H9 (cell line): Measurements from ENCODE around the gene ZNRF2. TPM values are rescaled to one million over a fixed set of nuclear protein-coding genes. Genes with fewer than 3 reads are reported as not detected.
A peak's percentile ranks its signal among the peaks of the same experiment; 100 is the strongest.

ENCODE experiments used
- DNase-seq: peaks from one replicate; pipeline ENCODE4 v3.0.0-alpha.2; 2017
- H2AFZ ChIP-seq: one replicate; pipeline ENCODE4 v1.6.1; 2013; ENCODE audit warnings: mild to moderate bottlenecking, low read length, control low read depth, moderate library complexity
- H2AK5ac ChIP-seq: 2 replicates; pipeline ENCODE4 v1.6.1; 2013; ENCODE audit warnings: low read length, control low read depth, mixed read lengths; ENCODE audit not compliant: insufficient read length
- H2BK120ac ChIP-seq: one replicate; pipeline ENCODE4 v1.6.1; 2013; ENCODE audit warnings: low read depth, mild to moderate bottlenecking, low read length, control low read depth, inconsistent platforms; ENCODE audit not compliant: poor library complexity, severe bottlenecking
- H2BK12ac ChIP-seq: 2 replicates; pipeline ENCODE4 v1.6.1; 2013; ENCODE audit warnings: low read length, control low read depth, mixed read lengths, low read depth; ENCODE audit not compliant: insufficient read length
- H2BK15ac ChIP-seq: 2 replicates; pipeline ENCODE4 v1.6.1; 2013; ENCODE audit warnings: low read depth, low read length, control low read depth
- H2BK20ac ChIP-seq: one replicate; pipeline ENCODE4 v1.6.1; 2013; ENCODE audit warnings: low read depth, mild to moderate bottlenecking, low read length, control low read depth, inconsistent platforms; ENCODE audit not compliant: poor library complexity, severe bottlenecking
- H2BK5ac ChIP-seq: 2 replicates; pipeline ENCODE4 v1.6.1; 2013; ENCODE audit warnings: low read length, control low read depth, mixed read lengths; ENCODE audit not compliant: insufficient read length
- H3K14ac ChIP-seq: 2 replicates; pipeline ENCODE4 v1.6.1; 2013; ENCODE audit warnings: low read length, control low read depth; ENCODE audit not compliant: insufficient read depth
- H3K18ac ChIP-seq: 2 replicates; pipeline ENCODE4 v1.6.1; 2013; ENCODE audit warnings: low read depth, mild to moderate bottlenecking, mixed read lengths, low read length, control low read depth; ENCODE audit not compliant: insufficient read length
- H3K23ac ChIP-seq: 2 replicates; pipeline ENCODE4 v1.6.1; 2013; ENCODE audit warnings: low read length, control low read depth, mixed read lengths, low read depth; ENCODE audit not compliant: insufficient read length
- H3K23me2 ChIP-seq: 2 replicates; pipeline ENCODE4 v1.6.1; 2013; ENCODE audit warnings: low read depth, mild to moderate bottlenecking, mixed read lengths, low read length, control low read depth; ENCODE audit not compliant: insufficient read length, poor library complexity, severe bottlenecking
- H3K27ac ChIP-seq: 2 replicates; pipeline ENCODE4 v1.5.1; 2013; ENCODE audit warnings: low read length, control low read depth, mixed read lengths, low read depth; ENCODE audit not compliant: insufficient read length
- H3K27me3 ChIP-seq: 2 replicates; pipeline ENCODE4 v1.6.1; 2013; ENCODE audit warnings: low read length, control low read depth, inconsistent platforms; ENCODE audit not compliant: insufficient read depth
- H3K4ac ChIP-seq: 2 replicates; pipeline ENCODE4 v1.6.1; 2013; ENCODE audit warnings: low read depth, mild to moderate bottlenecking, control low read depth, inconsistent platforms, low read length, moderate library complexity
- H3K4me1 ChIP-seq: 2 replicates; pipeline ENCODE4 v1.6.1; 2013; ENCODE audit warnings: low read length, control low read depth, inconsistent platforms; ENCODE audit not compliant: insufficient read depth
- H3K4me2 ChIP-seq: 2 replicates; pipeline ENCODE4 v1.6.1; 2013; ENCODE audit warnings: low read length, control low read depth, mixed read lengths; ENCODE audit not compliant: insufficient read length, insufficient read depth
- H3K56ac ChIP-seq: 2 replicates; pipeline ENCODE4 v1.6.1; 2013; ENCODE audit warnings: low read depth, mild to moderate bottlenecking, mixed read lengths, low read length, control low read depth; ENCODE audit not compliant: insufficient read length
- H3K79me1 ChIP-seq: 2 replicates; pipeline ENCODE4 v1.6.1; 2013; ENCODE audit warnings: low read depth, mild to moderate bottlenecking, moderate library complexity, low read length, control low read depth, inconsistent platforms; ENCODE audit not compliant: insufficient read depth, poor library complexity, severe bottlenecking
- H3K79me2 ChIP-seq: 2 replicates; pipeline ENCODE4 v1.6.1; 2013; ENCODE audit warnings: low read length, control low read depth, inconsistent platforms; ENCODE audit not compliant: insufficient read depth
- H3K9ac ChIP-seq: 2 replicates; pipeline ENCODE4 v1.6.1; 2013; ENCODE audit warnings: low read length, control low read depth, mixed read lengths; ENCODE audit not compliant: insufficient read length; ENCODE audit errors: extremely low read depth
- H3K9me3 ChIP-seq: one replicate; pipeline ENCODE4 v1.6.1; 2013; ENCODE audit warnings: low read depth, low read length, inconsistent platforms; ENCODE audit not compliant: control insufficient read depth
- H3T11ph ChIP-seq: one replicate; pipeline ENCODE4 v1.6.1; 2013; ENCODE audit warnings: mild to moderate bottlenecking, low read length, control low read depth, inconsistent platforms
- H4K20me1 ChIP-seq: one replicate; pipeline ENCODE4 v1.6.1; 2013; ENCODE audit not compliant: control insufficient read depth, insufficient read length, insufficient read depth
- H4K5ac ChIP-seq: 2 replicates; pipeline ENCODE4 v1.6.1; 2013; ENCODE audit warnings: low read depth, mild to moderate bottlenecking, mixed read lengths, low read length, control low read depth; ENCODE audit not compliant: insufficient read length
- H4K8ac ChIP-seq: replicated peaks from 2 replicates; pipeline ENCODE4 v1.6.1; 2013; ENCODE audit warnings: low read length, control low read depth, mixed read lengths, low read depth; ENCODE audit not compliant: insufficient read length
- H4K91ac ChIP-seq: 2 replicates; pipeline ENCODE4 v1.6.1; 2013; ENCODE audit warnings: low read depth, mild to moderate bottlenecking, moderate library complexity, mixed read lengths, low read length, control low read depth; ENCODE audit not compliant: insufficient read length
- H3K27ac Mint-ChIP-seq, 3 experiments: 2 replicates in 2 of 3; 3 replicates in 1 of 3; pipeline ENCODE4 v1.8.0; 2020 to 2021; ENCODE audit warnings: mixed read lengths in 3 of 3, mild to moderate bottlenecking in 1 of 3, moderate library complexity in 1 of 3
- H3K27me3 Mint-ChIP-seq: 2 replicates; pipeline ENCODE4 v1.8.0; 2021; ENCODE audit warnings: low read depth, mild to moderate bottlenecking, moderate library complexity, mixed read lengths
- H3K36me3 Mint-ChIP-seq, 3 experiments: 2 replicates in 2 of 3; 3 replicates in 1 of 3; pipeline ENCODE4 v1.8.0; 2020 to 2021; ENCODE audit warnings: low read depth in 3 of 3, mixed read lengths in 3 of 3; ENCODE audit not compliant: insufficient read depth in 1 of 3
- H3K4me1 Mint-ChIP-seq, 2 experiments: 2 replicates each; pipeline ENCODE4 v1.8.0; 2020; ENCODE audit warnings: mixed read lengths in 2 of 2
- H3K4me3 Mint-ChIP-seq, 2 experiments: 2 replicates in 1 of 2; 3 replicates in 1 of 2; pipeline ENCODE4 v1.8.0; 2020 to 2021; ENCODE audit warnings: mild to moderate bottlenecking in 2 of 2, mixed read lengths in 2 of 2, moderate library complexity in 1 of 2
- H3K9me3 Mint-ChIP-seq, 2 experiments: 2 replicates in 1 of 2; 3 replicates in 1 of 2; pipeline ENCODE4 v1.8.0; 2020; ENCODE audit warnings: mild to moderate bottlenecking in 2 of 2, mixed read lengths in 2 of 2, moderate library complexity in 1 of 2
- WGBS: extraction: QIAGEN DNeasy Blood & Tissue Kit; methylation state at CpG from one replicate; pipeline ENCODE4 v1.1.7; 2013; ENCODE audit warnings: missing lambda C conversion rate, low lambda C conversion rate, mixed read lengths; ENCODE audit not compliant: insufficient read length; ENCODE audit errors: extremely low coverage; 5-methylcytosine and 5-hydroxymethylcytosine counted together
- total RNA-seq: library from RNA; stranded (reverse); gene quantifications from 2 replicates; pipeline ENCODE4 v1.2.1, GENCODE V29; 2021
- TF ChIP-seq, protein P1 (sequence below): fragments of 200-600 bp; sonication (generic); conservative IDR thresholded peaks from 3 replicates; pipeline ENCODE4 v1.8.0; 2021; ENCODE audit warnings: antibody characterized with exemption, mild to moderate bottlenecking

The ZNRF2 gene
- total RNA-seq, 1 experiment from 2014 or later = 16.5 TPM

DNA sequence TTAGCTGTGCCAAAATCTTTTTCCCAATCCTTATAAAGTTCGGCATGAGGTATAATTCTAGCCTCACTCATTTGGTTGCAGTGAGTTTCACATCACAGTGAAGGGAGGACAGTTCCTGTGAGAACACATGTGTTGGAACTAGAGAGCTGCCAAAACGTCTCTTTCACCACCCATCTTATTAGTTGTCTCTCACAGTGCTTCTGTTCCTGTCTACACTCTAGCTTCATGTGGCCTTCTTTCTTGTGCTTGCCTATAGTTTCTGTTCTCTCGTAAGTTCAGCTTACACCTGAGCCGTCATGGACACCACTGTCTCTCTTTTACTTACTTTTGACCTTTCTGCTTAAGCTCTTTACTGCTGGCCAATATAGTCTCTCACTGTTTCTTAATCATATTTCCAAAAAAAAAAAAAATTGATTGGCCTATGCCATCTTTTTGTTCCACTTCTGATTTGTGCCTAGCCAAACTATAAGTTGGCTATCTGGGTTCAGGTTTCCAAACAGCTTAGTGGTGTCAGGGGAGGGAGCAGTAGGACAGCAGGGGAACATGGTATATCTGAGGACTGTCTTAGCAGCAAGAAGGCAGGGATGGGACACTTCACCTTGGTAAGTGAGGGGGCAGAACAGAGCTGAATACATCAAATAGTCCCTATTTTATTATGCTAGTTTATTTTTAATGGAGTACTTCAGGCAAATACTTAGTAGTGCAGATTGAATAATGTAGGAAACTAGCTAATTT is 38.0 kb downstream of the ZNRF2 start:
- H3K9me3 ChIP-seq = no peaks in the 10 kb centered on the region
- Mint-ChIP-seq H3K4me3 (no peak overlapping the region), H3K4me1 (peaks cover 70 to 76% of the 10 kb centered on the region in 2 experiments), H3K9me3 (no peaks in the 10 kb centered on the region), H3K36me3 (peaks cover 5 to 21% (median 5%) of the 10 kb centered on the region in 3 experiments), H3K27me3 (no peaks in the 10 kb centered on the region), H3K27ac (peak overlapping the region in 2 of 3 experiments; percentile 82 to 97; a peak in 6 of 7 replicates)
- peaks cover 1% of the 10 kb centered on the region; the same call in 1 of the 2 replicates for H3K79me2 ChIP-seq
- H3K56ac ChIP-seq = no peak overlapping the region
- no peak overlapping the region; the same call in 1 of the 2 replicates for H3K14ac ChIP-seq
- TF ChIP-seq, protein P1, sequence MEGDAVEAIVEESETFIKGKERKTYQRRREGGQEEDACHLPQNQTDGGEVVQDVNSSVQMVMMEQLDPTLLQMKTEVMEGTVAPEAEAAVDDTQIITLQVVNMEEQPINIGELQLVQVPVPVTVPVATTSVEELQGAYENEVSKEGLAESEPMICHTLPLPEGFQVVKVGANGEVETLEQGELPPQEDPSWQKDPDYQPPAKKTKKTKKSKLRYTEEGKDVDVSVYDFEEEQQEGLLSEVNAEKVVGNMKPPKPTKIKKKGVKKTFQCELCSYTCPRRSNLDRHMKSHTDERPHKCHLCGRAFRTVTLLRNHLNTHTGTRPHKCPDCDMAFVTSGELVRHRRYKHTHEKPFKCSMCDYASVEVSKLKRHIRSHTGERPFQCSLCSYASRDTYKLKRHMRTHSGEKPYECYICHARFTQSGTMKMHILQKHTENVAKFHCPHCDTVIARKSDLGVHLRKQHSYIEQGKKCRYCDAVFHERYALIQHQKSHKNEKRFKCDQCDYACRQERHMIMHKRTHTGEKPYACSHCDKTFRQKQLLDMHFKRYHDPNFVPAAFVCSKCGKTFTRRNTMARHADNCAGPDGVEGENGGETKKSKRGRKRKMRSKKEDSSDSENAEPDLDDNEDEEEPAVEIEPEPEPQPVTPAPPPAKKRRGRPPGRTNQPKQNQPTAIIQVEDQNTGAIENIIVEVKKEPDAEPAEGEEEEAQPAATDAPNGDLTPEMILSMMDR = no peak
- H3K27ac ChIP-seq = peak overlapping the region; percentile 34
- no peak for DNase-seq
- no peak overlapping the region for H4K91ac ChIP-seq
- no peaks in the 10 kb centered on the region for H4K20me1 ChIP-seq
- no peaks in the 10 kb centered on the region for H3K79me1 ChIP-seq
- no peak overlapping the region for H2BK12ac ChIP-seq
- H3T11ph ChIP-seq = no peak overlapping the region
- peaks cover 6% of the 10 kb centered on the region for H3K4me1 ChIP-seq
- H4K5ac ChIP-seq = no peak overlapping the region
- H2BK5ac ChIP-seq = no peak overlapping the region
- no peak overlapping the region for H3K4ac ChIP-seq
- H2BK15ac ChIP-seq = no peak overlapping the region
- no peaks in the 10 kb centered on the region for H3K27me3 ChIP-seq
- H3K23ac ChIP-seq = no peak overlapping the region
- no peak overlapping the region for H2AFZ ChIP-seq
- WGBS = no CpG with 5 or more reads among the region's 4 CpGs
- no peak overlapping the region for H3K9ac ChIP-seq
- no peak overlapping the region for H2BK20ac ChIP-seq
- H3K18ac ChIP-seq = no peak overlapping the region
- no peaks in the 10 kb centered on the region for H3K23me2 ChIP-seq
- no peak overlapping the region for H3K4me2 ChIP-seq
- H2AK5ac ChIP-seq = no peak overlapping the region
- H2BK120ac ChIP-seq = no peak overlapping the region
- no peak overlapping the region for H4K8ac ChIP-seq
